NCI-H446 treated with DMSO at 0.1 percent for 48 hours (cell line): ENCODE data around the gene MEIG1.
"Not testable (repeated sequence)": the region's sequence is repeated elsewhere in the genome, so short reads cannot be mapped to it uniquely, and the experiment has no call there.

Experiments used
- DNase-seq: peaks from one replicate; lab custom pipeline; 2025; lab: John Stamatoyannopoulos, UW

The MEIG1 gene

GRCh38 chr10:14959221-14960057, at the start of gene MEIG1:
MEIG1 (plus strand) TSS chr10:14959388; CDS start chr10:14966469, 7,081 bp downstream.
- DNase-seq, result peak; percentile 80

GRCh38 chr10:14910953-14911352, 48.2 kb upstream of the MEIG1 start:
- DNase-seq, result no peak

GRCh38 chr10:14911801-14912200, 47.4 kb upstream of the MEIG1 start:
- DNase-seq, result no peak

- DNase-seq, result no peak
Measured at GRCh38 chr10:14916600-14916999, 42.6 kb upstream of the MEIG1 start.

- DNase-seq, result no peak
Measured at GRCh38 chr10:14917827-14918226, 41.4 kb upstream of the MEIG1 start.

- DNase-seq, result no peak
Measured at GRCh38 chr10:14918964-14919363, 40.2 kb upstream of the MEIG1 start.

- no peak for DNase-seq
Measured at GRCh38 chr10:14924013-14924412, 35.2 kb upstream of the MEIG1 start.

- no peak for DNase-seq
Measured at GRCh38 chr10:14925268-14925667, 33.9 kb upstream of the MEIG1 start.

GRCh38 chr10:14926061-14926470, 33.1 kb upstream of the MEIG1 start:
- no peak for DNase-seq

GRCh38 chr10:14926722-14927416, 32.3 kb upstream of the MEIG1 start:
- DNase-seq, result no peak

GRCh38 chr10:14930610-14931009, 28.6 kb upstream of the MEIG1 start:
- DNase-seq, result no peak

- no peak for DNase-seq
Measured at GRCh38 chr10:14936584-14936983, 22.6 kb upstream of the MEIG1 start.

- not testable (repeated sequence) for DNase-seq
Measured at GRCh38 chr10:14938971-14939370, 20.2 kb upstream of the MEIG1 start.

GRCh38 chr10:14942147-14942949, 16.8 kb upstream of the MEIG1 start:
- DNase-seq, result not testable (repeated sequence)

- DNase-seq, result not testable (repeated sequence)
Measured at GRCh38 chr10:14942950-14943338, 16.2 kb upstream of the MEIG1 start.

GRCh38 chr10:14945108-14945507, 14.1 kb upstream of the MEIG1 start:
- DNase-seq, result no peak

- no peak for DNase-seq
Measured at GRCh38 chr10:14947268-14947667, 11.9 kb upstream of the MEIG1 start.

GRCh38 chr10:14949291-14949690, 9.9 kb upstream of the MEIG1 start:
- DNase-seq, result no peak

- no peak for DNase-seq
Measured at GRCh38 chr10:14952851-14953423, 6.3 kb upstream of the MEIG1 start.

GRCh38 chr10:14953424-14954000, 5.7 kb upstream of the MEIG1 start:
- no peak for DNase-seq

GRCh38 chr10:14954001-14954770, 5.0 kb upstream of the MEIG1 start, which contains the start of gene DCLRE1C:
DCLRE1C (minus strand) TSS chr10:14954096; CDS start chr10:14954010, 86 bp downstream.
- DNase-seq, result peak; percentile 68
